HG02798 (cell line): Measurements from ENCODE around the gene MED17.

Experiments used
- ATAC-seq: cut with Tn5 transposase; IDR thresholded peaks from one replicate; pipeline ENCODE4 v1.9.1; 2021; ENCODE audit warnings: mild to moderate bottlenecking; ENCODE audit not compliant: unreplicated experiment, poor library complexity

Gene MED17

GRCh38 chr11:93845181-93846092, 61.4 kb downstream of the MED17 start:
- no peak for ATAC-seq

DNA sequence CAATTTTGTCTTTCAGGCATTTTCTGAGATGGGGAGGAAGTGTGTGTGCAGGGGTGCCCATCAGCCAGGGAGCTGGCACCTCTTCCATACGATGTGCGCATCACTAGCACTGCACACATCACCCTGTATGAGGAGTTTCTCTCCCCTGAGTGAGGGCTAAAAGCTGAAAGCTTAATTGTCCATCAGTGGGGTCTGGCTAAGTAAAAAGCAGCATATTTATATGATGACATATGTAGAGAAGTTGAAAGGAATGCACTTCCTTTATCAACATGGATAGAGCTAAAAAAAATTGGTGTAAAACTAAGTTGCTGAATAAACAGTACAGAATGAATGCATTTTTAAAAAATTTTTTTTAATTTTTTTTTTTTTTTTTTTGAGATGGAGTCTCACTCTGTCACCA, 62.3 kb downstream of the MED17 start:
- no peak for ATAC-seq

GRCh38 chr11:93849201-93849600, 65.1 kb downstream of the MED17 start:
- no peak for ATAC-seq

DNA sequence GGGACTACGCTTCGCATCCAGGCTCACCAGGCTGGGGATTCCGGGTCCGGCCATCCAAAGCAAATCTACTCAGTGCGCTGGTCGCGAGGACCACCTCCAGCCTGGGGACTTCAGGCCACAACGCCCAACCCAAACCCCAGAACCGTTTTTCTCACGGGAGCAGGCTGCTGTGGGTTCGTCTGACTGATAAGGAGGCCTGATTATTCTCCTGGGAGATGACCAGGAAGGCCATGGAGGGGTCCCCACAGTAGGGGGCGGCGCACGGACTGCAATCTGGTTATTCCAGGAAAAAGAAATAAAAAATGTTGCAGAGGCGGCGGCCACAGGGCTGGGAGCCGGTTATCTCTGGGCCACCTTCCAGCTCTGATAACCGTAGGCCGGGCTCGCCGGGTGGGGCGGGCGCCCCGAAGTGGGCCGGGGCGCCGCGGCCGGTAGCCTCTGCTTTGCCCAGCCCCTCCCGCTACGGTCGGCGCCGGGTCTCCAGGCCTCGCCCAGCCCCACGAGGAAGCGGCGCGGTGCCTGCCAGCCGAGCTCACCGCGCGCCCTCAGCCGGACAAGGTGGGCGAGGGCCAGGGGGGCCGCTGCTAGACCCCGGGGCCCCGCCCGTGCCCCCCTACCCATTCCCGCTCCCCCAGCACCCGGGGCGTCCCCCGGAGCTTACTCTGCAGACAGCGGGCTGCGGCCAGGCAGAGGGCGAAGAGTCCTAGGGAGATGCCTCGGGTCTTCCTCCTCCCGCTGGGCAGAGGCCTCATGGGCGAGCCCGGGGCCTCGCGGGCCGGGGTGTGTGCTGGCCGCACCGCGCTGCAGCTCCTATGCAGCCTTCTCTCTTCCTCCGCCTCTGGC, 65.9 kb downstream of the MED17 start:
- ATAC-seq, result no peak

DNA sequence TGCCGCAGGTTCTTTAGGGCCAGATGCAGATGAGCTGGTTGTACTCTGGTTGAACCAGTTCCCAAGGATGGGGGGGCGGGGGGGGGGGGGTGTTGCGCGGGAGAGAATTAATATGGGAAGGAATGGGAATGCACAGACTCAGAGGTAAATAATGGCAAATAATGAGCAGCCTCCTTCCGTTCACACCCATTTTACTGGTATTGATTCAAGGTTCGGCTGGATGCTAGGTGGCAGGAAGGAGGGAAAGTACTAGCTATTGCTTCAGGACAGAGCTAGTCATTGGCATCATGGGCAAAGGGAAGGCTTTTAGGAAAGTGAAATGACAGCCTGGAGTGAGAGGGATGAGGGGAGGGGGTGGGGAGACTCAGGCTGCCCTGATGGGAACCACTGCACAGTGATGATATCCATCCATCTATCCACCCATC, 66.5 kb downstream of the MED17 start, which contains the start of gene VSTM5:
Gene VSTM5, minus strand, starts transcription at position 25 of the 425 bp plus-strand sequence. CDS start 116 bp downstream, outside the sequence.
- no peak for ATAC-seq

- ATAC-seq, result no peak
Measured at GRCh38 chr11:93852242-93852641, 68.2 kb downstream of the MED17 start.

DNA sequence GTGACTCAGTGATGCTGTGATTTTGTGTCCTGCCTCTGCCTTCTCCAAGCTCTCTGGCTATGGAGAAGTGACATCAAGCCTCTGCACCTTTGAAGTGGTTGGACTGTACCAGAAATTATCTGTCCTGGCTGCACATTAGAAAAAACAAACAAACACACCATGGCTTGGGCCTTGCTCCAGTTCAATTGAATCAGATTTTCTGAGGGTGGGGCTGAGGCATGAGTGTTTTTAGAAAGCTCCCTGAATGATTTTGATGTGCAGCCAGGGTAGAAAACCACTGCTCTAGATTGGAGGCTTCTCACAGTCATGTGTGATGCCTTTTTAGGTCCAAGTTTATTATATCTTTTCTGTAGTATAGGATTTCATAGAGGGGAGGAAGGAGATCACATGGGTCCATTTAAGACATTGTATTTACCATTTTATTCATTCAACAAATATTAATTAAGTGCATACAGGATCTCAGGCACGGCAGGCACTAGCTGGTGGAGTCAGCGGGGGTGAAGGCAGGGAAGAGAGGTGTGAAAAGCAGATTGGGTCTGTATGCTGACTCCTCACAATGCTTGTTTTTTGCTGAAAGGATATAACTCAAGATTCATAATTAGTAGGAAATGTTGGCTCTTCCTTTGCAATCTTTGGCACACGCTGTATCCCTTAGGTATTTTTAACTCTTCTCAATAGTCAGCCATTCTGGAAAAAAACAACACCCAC, 73.5 kb downstream of the MED17 start:
- ATAC-seq, result no peak

DNA sequence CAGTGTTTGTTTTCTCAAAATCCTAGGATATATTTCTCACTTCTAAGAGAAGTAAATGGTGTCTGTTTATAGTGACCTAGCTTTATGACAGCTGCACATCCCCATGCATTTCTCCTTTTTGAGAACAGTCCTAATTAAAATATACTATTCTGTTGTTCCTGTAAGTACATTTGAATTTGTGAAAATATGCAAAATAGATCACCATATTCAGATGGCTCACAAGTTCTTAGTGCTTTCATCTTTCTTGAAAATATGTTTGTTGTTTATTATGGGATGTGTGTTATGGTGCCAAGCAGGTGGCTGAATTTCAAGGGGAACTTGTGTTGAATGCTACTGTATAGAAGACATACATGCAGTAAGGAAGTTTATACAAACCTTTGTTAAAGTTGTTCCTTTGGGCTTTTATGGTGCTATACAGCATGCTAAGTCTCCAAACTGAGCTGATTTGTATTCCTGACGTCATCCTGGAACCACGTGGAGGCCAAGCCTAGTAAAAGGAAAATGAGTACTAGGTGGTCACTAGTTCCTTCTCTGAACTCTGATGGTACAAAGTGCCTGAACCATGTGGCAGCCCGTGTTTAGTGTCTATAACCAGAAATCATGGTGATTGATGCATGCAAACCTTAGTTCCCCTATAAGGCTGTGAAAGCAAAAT, 74.2 kb downstream of the MED17 start:
- ATAC-seq, result no peak

GRCh38 chr11:93861808-93862207, 77.7 kb downstream of the MED17 start:
- no peak for ATAC-seq
